WTC11 (cell line): ENCODE data around the gene DUOX1. TPM values are rescaled to one million over a fixed set of nuclear protein-coding genes. Genes with fewer than 3 reads are reported as not detected.
"Not testable (repeated sequence)": the region's sequence is repeated elsewhere in the genome, so short reads cannot be mapped to it uniquely, and the experiment has no call there.

Experiments used
- ATAC-seq: fragments of 200-7000 bp; cut with Tn5 transposase; 2 replicates; pipeline ENCODE4 v1.10.0; 2021; ENCODE audit warnings: mild to moderate bottlenecking, moderate library complexity
- Bru-seq: library from RNA; stranded (reverse); fragments of 400-500 nt; gene quantifications from one replicate; lab custom pipeline; 2021; lab: Mats Ljungman, UMichigan
- CTCF ChIA-PET: fragments of 300-600 bp; sonication (Branson Sonifier 250); formaldehyde crosslinking; loops from one replicate; lab custom pipeline; 2021; ENCODE audit warnings: antibody characterized with exemption; lab: Charles Lee
- POLR2A ChIA-PET: fragments of 350-600 bp; sonication (Branson Sonifier 250); formaldehyde crosslinking; loops from one replicate; lab custom pipeline; 2021; ENCODE audit warnings: antibody characterized with exemption; lab: Charles Lee
- DNase-seq: peaks from one replicate; pipeline ENCODE4 v3.0.0; 2021; ENCODE audit warnings: low spot score
- H3K27ac Mint-ChIP-seq: 2 replicates; pipeline ENCODE4 v1.8.0; 2021; ENCODE audit warnings: mixed read lengths
- H3K27me3 Mint-ChIP-seq: 2 replicates; pipeline ENCODE4 v1.8.0; 2021; ENCODE audit warnings: low read depth, mild to moderate bottlenecking, moderate library complexity, mixed read lengths
- H3K36me3 Mint-ChIP-seq: 2 replicates; pipeline ENCODE4 v1.8.0; 2021; ENCODE audit warnings: mixed read lengths
- H3K4me1 Mint-ChIP-seq: 2 replicates; pipeline ENCODE4 v1.8.0; 2022; ENCODE audit warnings: mixed read lengths
- H3K4me3 Mint-ChIP-seq: 2 replicates; pipeline ENCODE4 v1.8.0; 2021; ENCODE audit warnings: mild to moderate bottlenecking, moderate library complexity, mixed read lengths
- H3K9me3 Mint-ChIP-seq: 2 replicates; pipeline ENCODE4 v1.8.0; 2021; ENCODE audit warnings: mixed read lengths
- GTF2I ChIP-seq: fragments of 250-450 bp; sonication (Bioruptor Pico); conservative IDR thresholded peaks from 2 replicates; pipeline ENCODE4 v1.4.0; 2021; ENCODE audit warnings: mild to moderate bottlenecking
- HMGA2 ChIP-seq: fragments of 250-450 bp; sonication (Bioruptor Pico); IDR thresholded peaks from 2 replicates; pipeline ENCODE4 v1.4.0; 2021; ENCODE audit warnings: mild to moderate bottlenecking, moderate library complexity
- JUN ChIP-seq: sonication (generic); formaldehyde crosslinking; IDR thresholded peaks from 2 replicates; pipeline ENCODE4 v1.8.0; 2023; ENCODE audit warnings: mild to moderate bottlenecking, missing genetic modification reagents
- KAT7 ChIP-seq: sonication (generic); formaldehyde crosslinking; IDR thresholded peaks from 2 replicates; pipeline ENCODE4 v1.8.1; 2023; ENCODE audit warnings: missing genetic modification reagents, mild to moderate bottlenecking, borderline replicate concordance
- MXD4 ChIP-seq: fragments of 250-450 bp; sonication (Bioruptor Pico); IDR thresholded peaks from 2 replicates; pipeline ENCODE4 v1.8.0; 2021; ENCODE audit warnings: mild to moderate bottlenecking, moderate library complexity, borderline replicate concordance
- TCF7 ChIP-seq: sonication (generic); formaldehyde crosslinking; IDR thresholded peaks from 2 replicates; pipeline ENCODE4 v1.8.0; 2022; ENCODE audit warnings: mild to moderate bottlenecking, low read depth, missing genetic modification reagents, moderate library complexity
- TP53 ChIP-seq: sonication (generic); formaldehyde crosslinking; IDR thresholded peaks from 2 replicates; pipeline ENCODE4 v1.8.1; 2023; ENCODE audit warnings: mild to moderate bottlenecking, missing genetic modification reagents
- ZNF232 ChIP-seq: sonication (generic); formaldehyde crosslinking; IDR thresholded peaks from 2 replicates; pipeline ENCODE4 v1.8.0; 2022; ENCODE audit warnings: mild to moderate bottlenecking, missing genetic modification reagents
- ZNF263 ChIP-seq: sonication (generic); formaldehyde crosslinking; IDR thresholded peaks from 2 replicates; pipeline ENCODE4 v1.8.1; 2022; ENCODE audit warnings: low read depth, mild to moderate bottlenecking, moderate library complexity, missing genetic modification reagents
- ZNF317 ChIP-seq: sonication (generic); formaldehyde crosslinking; IDR thresholded peaks from 2 replicates; pipeline ENCODE4 v1.8.1; 2023; ENCODE audit warnings: low read depth, mild to moderate bottlenecking, moderate library complexity, missing genetic modification reagents, borderline replicate concordance
- ZNF396 ChIP-seq: fragments of 250-450 bp; sonication (Bioruptor Pico); IDR thresholded peaks from 2 replicates; pipeline ENCODE4 v1.8.0; 2021; ENCODE audit warnings: mild to moderate bottlenecking, moderate library complexity, borderline replicate concordance
- ZNF423 ChIP-seq: fragments of 250-450 bp; sonication (Bioruptor Pico); IDR thresholded peaks from 2 replicates; pipeline ENCODE4 v2.1.2; 2022; ENCODE audit warnings: mild to moderate bottlenecking, moderate library complexity
- long read RNA-seq, 3 experiments: library from RNA in 1 of 3; library from capped mRNA in 1 of 3; library from polyadenylated mRNA in 1 of 3; unstranded in 2 of 3; stranded (forward) in 1 of 3; transcript quantifications; one replicate each; pipeline ENCODE4 v2.0.0, GENCODE V29; 2021
- total RNA-seq: library from RNA; stranded (reverse); gene quantifications from 3 replicates; pipeline ENCODE4 v1.2.3, GENCODE V29; 2021
- TF ChIP-seq, protein P1 (sequence below): sonication (generic); formaldehyde crosslinking; IDR thresholded peaks from 2 replicates; pipeline ENCODE4 v1.8.0; 2022; ENCODE audit warnings: mild to moderate bottlenecking, missing genetic modification reagents
- TF ChIP-seq, protein P2 (sequence below): sonication (generic); formaldehyde crosslinking; IDR thresholded peaks from 2 replicates; pipeline ENCODE4 v1.8.1; 2023; ENCODE audit warnings: mild to moderate bottlenecking, missing genetic modification reagents, moderate library complexity
- TF ChIP-seq, protein P3 (sequence below): fragments of 250-450 bp; sonication (Bioruptor Pico); IDR thresholded peaks from 2 replicates; pipeline ENCODE4 v1.9.0; 2021; ENCODE audit warnings: mild to moderate bottlenecking

DUOX1 gene
- 1.3 to 2.1 TPM (median 1.3 TPM) in 3 replicates for total RNA-seq
- Bru-seq, nascent RNA = percentile 16 among the genes with signal in this experiment
- long read RNA-seq, experiment 1, partial matches to known transcripts = 3 of 7 reads
- long read RNA-seq, experiment 1, other reads (novel, unspliced or antisense) = 4 of 7 reads
- long read RNA-seq, experiment 2, partial matches to known transcripts = 1 of 1 reads
- long read RNA-seq, experiment 2, other reads (novel, unspliced or antisense) = 0 of 1 reads
- long read RNA-seq, experiment 3 = 0 reads

DNA sequence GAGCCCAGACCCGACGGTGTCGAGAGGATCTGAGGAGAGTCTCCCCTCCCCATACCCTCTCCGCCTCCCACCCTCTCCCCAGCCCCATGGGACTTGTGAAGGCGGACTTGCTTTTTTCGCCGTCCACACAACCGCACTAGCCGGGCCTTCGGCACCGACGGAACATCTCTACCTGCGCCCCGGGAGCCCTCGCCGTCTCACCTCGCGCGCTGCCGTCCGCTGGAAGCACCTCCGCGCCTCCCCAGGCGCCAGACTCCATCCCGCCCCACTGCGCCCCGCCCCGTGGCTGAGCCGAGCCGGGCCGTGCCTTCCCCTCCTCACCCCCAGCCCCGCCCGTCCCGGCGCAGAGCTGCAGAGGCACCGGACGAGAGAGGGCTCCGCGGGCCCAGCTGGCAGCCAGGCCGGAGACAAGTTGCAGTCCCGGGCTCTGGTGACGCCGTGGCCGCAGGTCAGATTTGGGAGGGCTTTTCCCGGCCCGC lies at the start of gene DUOX1, which contains the start of gene DUOXA1:
TSS of gene DUOX1 (plus strand) at position 344 of the 479 bp plus-strand sequence. CDS start 1,973 bp downstream, outside the sequence.
TSS of gene DUOXA1 (minus strand) at position 229 of the 479 bp plus-strand sequence. CDS start 6,865 bp downstream, outside the sequence.
- no peak for TF ChIP-seq ZNF423 (CRISPR knock-in tag)
- TF ChIP-seq, protein P1, sequence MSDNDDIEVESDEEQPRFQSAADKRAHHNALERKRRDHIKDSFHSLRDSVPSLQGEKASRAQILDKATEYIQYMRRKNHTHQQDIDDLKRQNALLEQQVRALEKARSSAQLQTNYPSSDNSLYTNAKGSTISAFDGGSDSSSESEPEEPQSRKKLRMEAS = no peak
- 0 out of 2 replicates have a peak, but pooled peaks have one; percentile 16 for TF ChIP-seq TP53 (CRISPR knock-in tag)
- peak; percentile 69 for DNase-seq
- Mint-ChIP-seq H3K27me3 (peaks cover 100% of the 10 kb centered on the region), H3K4me3 (peak within 1 kb of the TSS; percentile 71), H3K27ac (no peak within 1 kb of the TSS), H3K4me1 (peaks cover 7% of the 10 kb centered on the region), H3K36me3 (no peaks in the 10 kb centered on the region), H3K9me3 (no peaks in the 10 kb centered on the region)
- POLR2A ChIA-PET = interaction anchor here (1.5 kb wide), 1 partner anchor 81 kb away, joined by 4 read pairs; no protein-coding TSS in a partner anchor
- peak; percentile 76 for ATAC-seq
- CTCF ChIA-PET = interaction anchor here (0.5 to 11.0 kb wide), 7 partner anchors 15 to 824 kb away, joined by 3 to 231 read pairs (median 3); partner anchors contain the start of genes DUOX2 and DUOXA2

DNA sequence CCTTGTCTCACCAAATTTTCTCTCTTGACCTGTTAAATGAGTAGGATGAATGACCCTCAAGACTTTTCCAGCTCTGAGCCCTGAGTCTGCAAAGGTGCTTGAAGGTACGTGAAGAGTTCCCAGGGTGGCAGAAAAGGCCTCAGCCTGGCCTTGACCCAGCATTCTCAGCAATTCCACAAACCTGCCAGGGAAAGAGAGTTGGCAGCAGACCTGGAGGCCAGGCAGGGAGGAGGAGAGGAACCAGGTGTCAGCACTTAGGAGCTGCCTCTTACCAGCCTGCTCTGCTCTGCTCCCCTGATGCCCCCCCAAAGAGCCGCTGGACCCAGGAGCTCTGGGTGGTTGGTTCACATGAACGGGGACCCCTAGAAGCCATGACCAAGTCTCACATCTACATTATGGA lies 49.2 kb upstream of the DUOX1 start:
- CTCF ChIA-PET = interaction anchor here (1.2 to 1.7 kb wide), 3 partner anchors 37 to 417 kb away, joined by 3 to 6 read pairs (median 4); no protein-coding TSS in a partner anchor
- DNase-seq, POLR2A ChIA-PET, H3K4me3 Mint-ChIP-seq, H3K36me3 Mint-ChIP-seq, H3K4me1 Mint-ChIP-seq, ATAC-seq, H3K9me3 Mint-ChIP-seq, H3K27me3 Mint-ChIP-seq, H3K27ac Mint-ChIP-seq: not testable (repeated sequence)

DNA sequence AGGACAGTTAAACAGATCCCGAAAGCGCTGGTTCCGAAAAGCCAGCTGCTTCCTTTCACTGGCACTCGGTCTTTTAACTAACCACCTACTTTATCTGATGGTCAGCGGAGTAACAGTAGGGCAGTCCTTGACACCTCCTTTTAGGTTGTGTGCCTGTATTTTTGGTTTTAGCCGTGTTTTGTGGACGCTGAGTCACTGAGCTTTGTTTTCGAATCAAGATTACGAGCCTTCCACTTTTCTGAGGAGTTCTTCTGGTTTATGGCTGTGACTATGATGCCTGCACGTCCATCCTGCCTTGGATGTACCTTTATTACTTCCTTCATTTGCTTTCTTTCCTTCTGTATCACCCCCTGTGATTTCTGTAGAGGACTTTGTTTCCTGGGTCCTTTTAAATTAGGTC lies 47.4 kb upstream of the DUOX1 start:
- DNase-seq, ATAC-seq, H3K27ac Mint-ChIP-seq, H3K4me3 Mint-ChIP-seq, H3K4me1 Mint-ChIP-seq, H3K36me3 Mint-ChIP-seq, H3K27me3 Mint-ChIP-seq, POLR2A ChIA-PET, H3K9me3 Mint-ChIP-seq: not testable (repeated sequence)
- CTCF ChIA-PET = interaction anchor here (0.7 to 1.7 kb wide), 3 partner anchors 34 to 81 kb away, joined by 4 to 8 read pairs (median 5); no protein-coding TSS in a partner anchor

DNA sequence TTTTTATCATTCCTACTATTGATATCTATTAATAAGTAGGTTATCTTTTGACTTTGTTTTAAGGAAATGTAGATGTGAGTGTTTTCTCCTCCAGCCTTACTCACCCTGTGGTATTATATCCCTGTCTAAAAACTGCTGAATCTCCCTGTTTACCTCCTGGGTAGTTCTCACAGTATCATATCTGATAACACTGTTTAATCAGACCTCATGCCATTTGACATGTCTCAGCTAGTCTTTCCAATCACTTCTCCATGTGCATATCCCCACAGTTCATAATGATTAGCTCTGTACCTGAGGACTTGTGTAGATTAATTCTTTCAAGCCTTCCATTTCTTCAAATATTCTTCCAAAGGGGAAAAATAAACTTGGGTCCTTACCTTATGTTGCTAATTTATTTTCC lies 46.6 kb upstream of the DUOX1 start:
- H3K4me3 Mint-ChIP-seq = no peak overlapping the region
- no peak overlapping the region for H3K27ac Mint-ChIP-seq
- DNase-seq = no peak
- H3K9me3 Mint-ChIP-seq = no peaks in the 10 kb centered on the region
- ATAC-seq = no peak
- POLR2A ChIA-PET = no interaction called here
- peaks cover 8% of the 10 kb centered on the region for H3K4me1 Mint-ChIP-seq
- no peaks in the 10 kb centered on the region for H3K36me3 Mint-ChIP-seq
- CTCF ChIA-PET = interaction anchor here (0.7 to 1.8 kb wide), 3 partner anchors 34 to 35 kb away, joined by 5 to 8 read pairs (median 8); no protein-coding TSS in a partner anchor
- no peaks in the 10 kb centered on the region; the same call in 1 of the 2 replicates for H3K27me3 Mint-ChIP-seq
- TF ChIP-seq TCF7 (CRISPR knock-in tag) (no peak), MXD4 (no peak), GTF2I (no peak), ZNF232 (no peak)
- TF ChIP-seq, all 79 proteins: peak for 0

DNA sequence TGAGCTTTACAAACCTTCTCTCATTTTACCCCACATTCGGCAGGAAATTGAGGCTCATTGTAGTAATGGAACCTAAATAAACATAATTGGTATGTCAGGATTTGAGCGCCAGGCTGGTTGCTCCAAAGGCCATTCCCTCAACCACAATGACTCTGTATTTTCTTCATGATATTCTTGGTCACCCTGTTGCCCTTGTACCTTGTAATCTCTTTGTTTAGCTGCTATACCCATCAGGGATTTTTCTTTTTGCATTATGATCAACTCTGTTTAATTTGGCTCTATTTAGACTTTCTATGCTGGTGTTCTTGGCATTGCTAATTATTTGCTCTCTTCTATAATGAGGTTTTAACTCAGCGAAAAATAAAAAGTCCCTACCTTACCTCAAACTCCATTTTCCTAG lies 45.6 kb upstream of the DUOX1 start:
- CTCF ChIA-PET = interaction anchor here (1.8 kb wide), 1 partner anchor 34 kb away, joined by 8 read pairs; no protein-coding TSS in a partner anchor
- DNase-seq = no peak
- POLR2A ChIA-PET = no interaction called here

More for the DNA sequence above, 45.6 kb upstream of the DUOX1 start:
- H3K9me3 Mint-ChIP-seq = no peaks in the 10 kb centered on the region
- H3K27me3 Mint-ChIP-seq = no peaks in the 10 kb centered on the region; the same call in 1 of the 2 replicates
- no peak for ATAC-seq
- H3K4me3 Mint-ChIP-seq = no peak overlapping the region
- TF ChIP-seq, protein P2, sequence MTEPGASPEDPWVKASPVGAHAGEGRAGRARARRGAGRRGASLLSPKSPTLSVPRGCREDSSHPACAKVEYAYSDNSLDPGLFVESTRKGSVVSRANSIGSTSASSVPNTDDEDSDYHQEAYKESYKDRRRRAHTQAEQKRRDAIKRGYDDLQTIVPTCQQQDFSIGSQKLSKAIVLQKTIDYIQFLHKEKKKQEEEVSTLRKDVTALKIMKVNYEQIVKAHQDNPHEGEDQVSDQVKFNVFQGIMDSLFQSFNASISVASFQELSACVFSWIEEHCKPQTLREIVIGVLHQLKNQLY (CRISPR knock-in tag) = no peak
- TF ChIP-seq JUN = no peak
- TF ChIP-seq ZNF317 (CRISPR knock-in tag) = no peak
- TF ChIP-seq, protein P3, sequence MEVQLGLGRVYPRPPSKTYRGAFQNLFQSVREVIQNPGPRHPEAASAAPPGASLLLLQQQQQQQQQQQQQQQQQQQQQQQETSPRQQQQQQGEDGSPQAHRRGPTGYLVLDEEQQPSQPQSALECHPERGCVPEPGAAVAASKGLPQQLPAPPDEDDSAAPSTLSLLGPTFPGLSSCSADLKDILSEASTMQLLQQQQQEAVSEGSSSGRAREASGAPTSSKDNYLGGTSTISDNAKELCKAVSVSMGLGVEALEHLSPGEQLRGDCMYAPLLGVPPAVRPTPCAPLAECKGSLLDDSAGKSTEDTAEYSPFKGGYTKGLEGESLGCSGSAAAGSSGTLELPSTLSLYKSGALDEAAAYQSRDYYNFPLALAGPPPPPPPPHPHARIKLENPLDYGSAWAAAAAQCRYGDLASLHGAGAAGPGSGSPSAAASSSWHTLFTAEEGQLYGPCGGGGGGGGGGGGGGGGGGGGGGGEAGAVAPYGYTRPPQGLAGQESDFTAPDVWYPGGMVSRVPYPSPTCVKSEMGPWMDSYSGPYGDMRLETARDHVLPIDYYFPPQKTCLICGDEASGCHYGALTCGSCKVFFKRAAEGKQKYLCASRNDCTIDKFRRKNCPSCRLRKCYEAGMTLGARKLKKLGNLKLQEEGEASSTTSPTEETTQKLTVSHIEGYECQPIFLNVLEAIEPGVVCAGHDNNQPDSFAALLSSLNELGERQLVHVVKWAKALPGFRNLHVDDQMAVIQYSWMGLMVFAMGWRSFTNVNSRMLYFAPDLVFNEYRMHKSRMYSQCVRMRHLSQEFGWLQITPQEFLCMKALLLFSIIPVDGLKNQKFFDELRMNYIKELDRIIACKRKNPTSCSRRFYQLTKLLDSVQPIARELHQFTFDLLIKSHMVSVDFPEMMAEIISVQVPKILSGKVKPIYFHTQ = no peak
- TF ChIP-seq ZNF263 (CRISPR knock-in tag) = no peak
- no peak for TF ChIP-seq ZNF396 (CRISPR knock-in tag)
- no peak for TF ChIP-seq KAT7 (CRISPR knock-in tag)
- no peak for TF ChIP-seq HMGA2
- no peaks in the 10 kb centered on the region for H3K36me3 Mint-ChIP-seq
- H3K4me1 Mint-ChIP-seq = peaks cover 5% of the 10 kb centered on the region
- no peak overlapping the region for H3K27ac Mint-ChIP-seq
